ENCODE results near the gene CA10.

DNA sequence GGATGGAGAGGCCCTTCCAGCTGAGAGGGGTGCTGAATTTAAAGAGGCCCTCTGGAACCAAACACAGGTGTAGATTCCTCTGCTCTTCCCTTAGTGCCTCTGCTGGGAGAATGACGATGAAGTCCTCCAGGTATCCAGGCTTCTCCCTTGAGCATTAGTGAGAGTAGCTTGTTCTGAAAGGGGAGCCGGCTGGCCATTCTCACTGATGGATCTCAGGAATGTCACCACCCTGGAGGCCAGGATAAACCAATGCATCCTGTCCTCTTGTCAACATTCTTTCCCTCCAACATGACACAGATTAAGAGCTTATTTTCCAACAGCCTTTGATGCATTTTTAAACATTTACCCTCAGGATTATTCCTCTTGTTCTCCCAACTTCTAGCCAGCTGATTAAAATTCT lies 325.5 kb downstream of the CA10 start:
- TF ChIP-seq POLR2A (IDR thresholded peaks at IDR 0.05), result no peak
- TF ChIP-seq, protein P1, sequence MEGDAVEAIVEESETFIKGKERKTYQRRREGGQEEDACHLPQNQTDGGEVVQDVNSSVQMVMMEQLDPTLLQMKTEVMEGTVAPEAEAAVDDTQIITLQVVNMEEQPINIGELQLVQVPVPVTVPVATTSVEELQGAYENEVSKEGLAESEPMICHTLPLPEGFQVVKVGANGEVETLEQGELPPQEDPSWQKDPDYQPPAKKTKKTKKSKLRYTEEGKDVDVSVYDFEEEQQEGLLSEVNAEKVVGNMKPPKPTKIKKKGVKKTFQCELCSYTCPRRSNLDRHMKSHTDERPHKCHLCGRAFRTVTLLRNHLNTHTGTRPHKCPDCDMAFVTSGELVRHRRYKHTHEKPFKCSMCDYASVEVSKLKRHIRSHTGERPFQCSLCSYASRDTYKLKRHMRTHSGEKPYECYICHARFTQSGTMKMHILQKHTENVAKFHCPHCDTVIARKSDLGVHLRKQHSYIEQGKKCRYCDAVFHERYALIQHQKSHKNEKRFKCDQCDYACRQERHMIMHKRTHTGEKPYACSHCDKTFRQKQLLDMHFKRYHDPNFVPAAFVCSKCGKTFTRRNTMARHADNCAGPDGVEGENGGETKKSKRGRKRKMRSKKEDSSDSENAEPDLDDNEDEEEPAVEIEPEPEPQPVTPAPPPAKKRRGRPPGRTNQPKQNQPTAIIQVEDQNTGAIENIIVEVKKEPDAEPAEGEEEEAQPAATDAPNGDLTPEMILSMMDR (IDR thresholded peaks at IDR 0.05), result no peak

All from right lobe of liver (tissue), 4 donors.